NCI-H128 (cell line): ENCODE measurements around the gene NOX3.

Source experiments
- DNase-seq: peaks from one replicate; lab custom pipeline; 2025; ENCODE audit not compliant: unreplicated experiment; lab: John Stamatoyannopoulos, UW

Gene NOX3

GRCh38 chr6:155436981-155437749, 18.5 kb downstream of the NOX3 start:
- no peak for DNase-seq

- no peak for DNase-seq
These were observed 20.7 kb downstream of the NOX3 start for GRCh38 chr6:155434829-155435423.

GRCh38 chr6:155434096-155434495, 21.5 kb downstream of the NOX3 start:
- no peak for DNase-seq

- DNase-seq: no peak
These were observed 23.3 kb downstream of the NOX3 start for GRCh38 chr6:155432293-155432692.

GRCh38 chr6:155429321-155429893, 26.2 kb downstream of the NOX3 start:
- DNase-seq: no peak

GRCh38 chr6:155426408-155426945, 29.2 kb downstream of the NOX3 start:
- DNase-seq: no peak

GRCh38 chr6:155424181-155424580, 31.5 kb downstream of the NOX3 start:
- DNase-seq: no peak

- no peak for DNase-seq
These were observed 33.0 kb downstream of the NOX3 start for GRCh38 chr6:155422635-155423034.

GRCh38 chr6:155420492-155420891, 35.1 kb downstream of the NOX3 start:
- DNase-seq: no peak

- DNase-seq: no peak
These were observed 36.5 kb downstream of the NOX3 start for GRCh38 chr6:155419161-155419560.

- DNase-seq: no peak
These were observed 37.5 kb downstream of the NOX3 start for GRCh38 chr6:155418017-155418761.

GRCh38 chr6:155417454-155417853, 38.2 kb downstream of the NOX3 start:
- DNase-seq: no peak

- DNase-seq: no peak
These were observed 39.7 kb downstream of the NOX3 start for GRCh38 chr6:155415953-155416352.

- no peak for DNase-seq
These were observed 41.6 kb downstream of the NOX3 start for GRCh38 chr6:155414049-155414448.

- no peak for DNase-seq
These were observed 43.3 kb downstream of the NOX3 start for GRCh38 chr6:155412335-155412734.

GRCh38 chr6:155411154-155412052, 44.2 kb downstream of the NOX3 start:
- DNase-seq: no peak

GRCh38 chr6:155409391-155409790, 46.2 kb downstream of the NOX3 start:
- DNase-seq: no peak

- DNase-seq: no peak
These were observed 46.7 kb downstream of the NOX3 start for GRCh38 chr6:155408981-155409380.

GRCh38 chr6:155408231-155408630, 47.4 kb downstream of the NOX3 start:
- no peak for DNase-seq

GRCh38 chr6:155406801-155407200, 48.8 kb downstream of the NOX3 start:
- no peak for DNase-seq
